NCI-H2227 (cell line): Measurements from ENCODE around the gene ACTR6.
"Not testable (repeated sequence)": the region's sequence is repeated elsewhere in the genome, so short reads cannot be mapped to it uniquely, and the experiment has no call there.

Source experiments
- DNase-seq: peaks from one replicate; lab custom pipeline; 2025; ENCODE audit not compliant: unreplicated experiment; lab: John Stamatoyannopoulos, UW

Gene ACTR6

GRCh38 chr12:100219328-100220109, 18.9 kb downstream of the ACTR6 start:
- DNase-seq, result no peak

- no peak for DNase-seq
Measured at GRCh38 chr12:100221523-100221922, 20.9 kb downstream of the ACTR6 start.

- not testable (repeated sequence) for DNase-seq
Measured at GRCh38 chr12:100222173-100222572, 21.6 kb downstream of the ACTR6 start.

GRCh38 chr12:100225491-100225890, 24.9 kb downstream of the ACTR6 start:
- no peak for DNase-seq

- DNase-seq, result no peak
Measured at GRCh38 chr12:100229036-100229635, 28.5 kb downstream of the ACTR6 start.

GRCh38 chr12:100229876-100230275, 29.3 kb downstream of the ACTR6 start:
- no peak for DNase-seq

- DNase-seq, result not testable (repeated sequence)
Measured at GRCh38 chr12:100231873-100232272, 31.3 kb downstream of the ACTR6 start.

- DNase-seq, result no peak
Measured at GRCh38 chr12:100234166-100234565, 33.6 kb downstream of the ACTR6 start.

GRCh38 chr12:100234591-100235304, 34.1 kb downstream of the ACTR6 start:
- DNase-seq, result peak; percentile 36

GRCh38 chr12:100238801-100239200, 38.2 kb downstream of the ACTR6 start:
- DNase-seq, result no peak

- no peak for DNase-seq
Measured at GRCh38 chr12:100239589-100239988, 39.0 kb downstream of the ACTR6 start.

GRCh38 chr12:100243137-100243536, 42.5 kb downstream of the ACTR6 start:
- no peak for DNase-seq

- DNase-seq, result no peak
Measured at GRCh38 chr12:100247765-100248164, 47.1 kb downstream of the ACTR6 start.

GRCh38 chr12:100248886-100249285, 48.3 kb downstream of the ACTR6 start:
- DNase-seq, result no peak

GRCh38 chr12:100249941-100250340, 49.3 kb downstream of the ACTR6 start:
- no peak for DNase-seq

GRCh38 chr12:100251917-100252316, 51.3 kb downstream of the ACTR6 start:
- no peak for DNase-seq

GRCh38 chr12:100253437-100253836, 52.8 kb downstream of the ACTR6 start:
- no peak for DNase-seq

- DNase-seq, result no peak
Measured at GRCh38 chr12:100254876-100255275, 54.3 kb downstream of the ACTR6 start.

GRCh38 chr12:100258127-100258526, 57.5 kb downstream of the ACTR6 start:
- no peak for DNase-seq

- no peak for DNase-seq
Measured at GRCh38 chr12:100263131-100263530, 62.5 kb downstream of the ACTR6 start.

- not testable (repeated sequence) for DNase-seq
Measured at GRCh38 chr12:100265107-100265506, 64.5 kb downstream of the ACTR6 start.
